Caco-2 (cell line): ENCODE results near the gene KRTAP8-1. TPM values are rescaled to one million over a fixed set of nuclear protein-coding genes. Genes with fewer than 3 reads are reported as not detected.

Experiments
- BruUV-seq: library from RNA; stranded (reverse); fragments of 400-500 nt; replicated peaks from 2 replicates; lab custom pipeline; 2021; lab: Mats Ljungman, UMichigan
- CTCF ChIA-PET: fragments of 300-600 bp; sonication (Branson Sonifier 250); formaldehyde crosslinking; loops from one replicate; lab custom pipeline; 2022; ENCODE audit warnings: antibody characterized with exemption; lab: Charles Lee
- POLR2A ChIA-PET: fragments of 300-600 bp; sonication (Branson Sonifier 250); formaldehyde crosslinking; loops from one replicate; lab custom pipeline; 2022; ENCODE audit warnings: antibody characterized with exemption; lab: Charles Lee
- DNase-seq, 2 experiments: peaks; one replicate each; pipeline versions ENCODE4 v3.0.0 to v3.0.0-alpha.2; 2020 to 2022
- H3K27me3 ChIP-seq: replicated peaks from 2 replicates; pipeline ENCODE4 v1.6.0; 2011; ENCODE audit warnings: low read length; ENCODE audit not compliant: control insufficient read depth, insufficient read depth
- H3K36me3 ChIP-seq: 2 replicates; pipeline ENCODE4 v1.5.1; 2011; ENCODE audit warnings: low read length; ENCODE audit not compliant: control insufficient read depth, insufficient read depth
- H3K4me1 ChIP-seq: fragments of 250-450 bp; sonication (Bioruptor Pico); 2 replicates; pipeline ENCODE4 v1.5.1; 2020; ENCODE audit warnings: mild to moderate bottlenecking
- H3K4me3 ChIP-seq: 2 replicates; pipeline ENCODE4 v1.5.1; 2011; ENCODE audit warnings: low read depth, mild to moderate bottlenecking, control low read depth, low read length
- H3K9me3 ChIP-seq: fragments of 250-450 bp; sonication (Bioruptor Pico); 2 replicates; pipeline ENCODE4 v1.5.1; 2020; ENCODE audit warnings: mild to moderate bottlenecking, moderate library complexity
- H3K27ac Mint-ChIP-seq: one replicate; pipeline ENCODE4 v1.8.0; 2022; ENCODE audit warnings: mixed read lengths; ENCODE audit not compliant: unreplicated experiment
- H3K27me3 Mint-ChIP-seq: one replicate; pipeline ENCODE4 v1.8.0; 2022; ENCODE audit warnings: mixed read lengths; ENCODE audit not compliant: insufficient read depth, unreplicated experiment
- H3K36me3 Mint-ChIP-seq: one replicate; pipeline ENCODE4 v1.8.0; 2022; ENCODE audit warnings: mild to moderate bottlenecking, mixed read lengths; ENCODE audit not compliant: insufficient read depth, unreplicated experiment
- H3K4me1 Mint-ChIP-seq: one replicate; pipeline ENCODE4 v1.8.0; 2022; ENCODE audit warnings: low read depth, mixed read lengths; ENCODE audit not compliant: unreplicated experiment
- H3K4me3 Mint-ChIP-seq: one replicate; pipeline ENCODE4 v1.8.0; 2022; ENCODE audit warnings: mild to moderate bottlenecking, moderate library complexity, mixed read lengths; ENCODE audit not compliant: unreplicated experiment
- H3K9me3 Mint-ChIP-seq: one replicate; pipeline ENCODE4 v1.8.0; 2022; ENCODE audit warnings: mixed read lengths; ENCODE audit not compliant: unreplicated experiment
- CTCF ChIP-seq, 2 experiments: fragments of 200-600 bp in 1 of 2; IDR thresholded peaks; 1 replicate in 1 of 2; 2 replicates in 1 of 2; pipeline versions ENCODE4 v1.5.1 to v1.8.0; 2011 to 2022; ENCODE audit warnings: antibody characterized with exemption in 1 of 2, control low read depth in 1 of 2, inconsistent platforms in 1 of 2, low read depth in 1 of 2, low read length in 1 of 2, mild to moderate bottlenecking in 1 of 2, moderate library complexity in 1 of 2; ENCODE audit not compliant: insufficient read depth in 1 of 2, severe bottlenecking in 1 of 2, unreplicated experiment in 1 of 2
- intact Hi-C: fragments of 100-400 bp; cut with micrococcal nuclease; formaldehyde crosslinking; loops from one replicate; pipeline ENCODE4 v1.10.0; 2022; ENCODE audit not compliant: unreplicated experiment
- total RNA-seq: library from RNA; stranded (reverse); gene quantifications from 2 replicates; pipeline ENCODE4 v1.2.3, GENCODE V29; 2022

Gene KRTAP8-1
- total RNA-seq, 1 experiment from 2014 or later, result not detected

DNA sequence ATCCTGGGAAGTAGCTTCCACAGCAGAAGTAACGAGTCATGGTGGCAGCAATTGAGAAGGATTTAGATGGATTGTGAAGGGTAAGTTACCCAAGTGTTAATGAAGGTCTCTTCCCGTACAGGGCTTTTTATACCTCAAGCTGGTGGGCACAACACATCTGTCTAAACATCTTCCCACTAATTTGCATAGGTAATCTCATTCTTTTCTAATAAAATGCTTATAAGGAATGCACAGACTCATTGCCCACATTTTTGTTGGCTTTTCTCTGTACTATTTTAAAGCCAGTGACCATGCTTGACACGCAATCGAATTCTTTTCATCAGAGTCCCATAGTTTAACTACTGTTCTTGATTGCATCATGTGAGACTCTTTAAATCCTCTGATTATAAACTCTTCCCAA, 16.6 kb upstream of the KRTAP8-1 start, which contains the start of gene KRTAP7-1:
TSS of gene KRTAP7-1 (minus strand) at position 101 of the 400 bp plus-strand sequence. CDS start at position 40, 61 bp downstream.
- Histone ChIP-seq H3K4me1 (peaks cover 8% of the 10 kb centered on the region), H3K4me3 (no peak within 1 kb of the TSS), H3K27me3 (no peaks in the 10 kb centered on the region), H3K36me3 (no peaks in the 10 kb centered on the region), H3K9me3 (0 out of 2 replicates have a peak, but pooled peaks cover 4% of the 10 kb centered on the region)
- Mint-ChIP-seq H3K9me3 (no peaks in the 10 kb centered on the region), H3K4me3 (no peak within 1 kb of the TSS), H3K27me3 (no peaks in the 10 kb centered on the region), H3K36me3 (no peaks in the 10 kb centered on the region), H3K27ac (no peak within 1 kb of the TSS), H3K4me1 (no peaks in the 10 kb centered on the region)
- no peak for DNase-seq
- TF ChIP-seq CTCF (IDR thresholded peaks at IDR 0.05; ENCODE audit: insufficient read depth in 1 of 2, low read depth in 1 of 2, low read length in 1 of 2, severe bottlenecking in 1 of 2, unreplicated experiment in 1 of 2), result no peak
- no TSS peak for BruUV-seq
- CTCF ChIA-PET, result no interaction called here
- POLR2A ChIA-PET, result no interaction called here
- intact Hi-C loops, result no loop called here

- BruUV-seq, result no TSS peak
- Mint-ChIP-seq H3K4me1 (no peaks in the 10 kb centered on the region), H3K4me3 (no peak overlapping the region), H3K36me3 (no peaks in the 10 kb centered on the region), H3K27ac (no peak overlapping the region), H3K9me3 (no peaks in the 10 kb centered on the region), H3K27me3 (no peaks in the 10 kb centered on the region)
- no peak for TF ChIP-seq CTCF (IDR thresholded peaks at IDR 0.05; ENCODE audit: insufficient read depth in 1 of 2, low read depth in 1 of 2, low read length in 1 of 2, severe bottlenecking in 1 of 2, unreplicated experiment in 1 of 2)
- DNase-seq, result no peak
- Histone ChIP-seq H3K4me3 (no peak overlapping the region), H3K9me3 (no peaks in the 10 kb centered on the region), H3K4me1 (no peaks in the 10 kb centered on the region), H3K36me3 (no peaks in the 10 kb centered on the region), H3K27me3 (no peaks in the 10 kb centered on the region)
- intact Hi-C loops, result no loop called here
- POLR2A ChIA-PET, result no interaction called here
- CTCF ChIA-PET, result no interaction called here
Measured at GRCh38 chr21:30818837-30819610, 6.0 kb upstream of the KRTAP8-1 start.

DNA sequence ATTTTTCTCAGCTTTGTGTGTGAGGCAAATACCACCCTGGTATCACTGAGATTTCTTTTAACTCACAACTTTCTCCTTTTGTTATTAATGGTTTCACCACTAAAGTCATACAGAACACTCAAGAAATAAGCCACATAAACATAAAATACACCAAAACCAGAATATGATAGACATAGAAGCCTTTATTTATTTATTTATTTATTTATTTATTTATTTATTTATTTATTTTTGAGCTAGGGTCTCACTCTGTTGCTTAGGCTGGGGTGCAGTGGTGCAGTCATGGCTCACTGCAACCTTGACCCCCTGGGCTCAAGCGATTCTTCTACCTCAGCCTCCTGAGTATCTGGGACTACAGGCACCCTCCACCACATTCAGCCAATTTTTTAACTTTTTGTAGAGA, 12.5 kb downstream of the KRTAP8-1 start:
- H3K27ac Mint-ChIP-seq, result no peak overlapping the region
- Histone ChIP-seq H3K4me3 (no peak overlapping the region), H3K36me3 (no peaks in the 10 kb centered on the region), H3K4me1 (no peaks in the 10 kb centered on the region), H3K9me3 (no peaks in the 10 kb centered on the region), H3K27me3 (no peaks in the 10 kb centered on the region)
- no TSS peak for BruUV-seq
- H3K9me3 Mint-ChIP-seq, result no peaks in the 10 kb centered on the region
- no peak for TF ChIP-seq CTCF (IDR thresholded peaks at IDR 0.05; ENCODE audit: insufficient read depth in 1 of 2, low read depth in 1 of 2, low read length in 1 of 2, severe bottlenecking in 1 of 2, unreplicated experiment in 1 of 2)
- H3K27me3 Mint-ChIP-seq, result no peaks in the 10 kb centered on the region
- DNase-seq, result no peak
- ChIA-PET POLR2A (no interaction called here), CTCF (no interaction called here)
- no peaks in the 10 kb centered on the region for H3K4me1 Mint-ChIP-seq
- intact Hi-C loops, result no loop called here
- H3K4me3 Mint-ChIP-seq, result no peak overlapping the region
- H3K36me3 Mint-ChIP-seq, result no peaks in the 10 kb centered on the region
